HepG2 (cell line): Measurements from ENCODE around the gene VEGFA. TPM values are rescaled to one million over a fixed set of nuclear protein-coding genes. Genes with fewer than 3 reads are reported as not detected.

Experiments
- FLYWCH1 ChIP-seq: sonication (generic); formaldehyde crosslinking; IDR thresholded peaks from 2 replicates; pipeline ENCODE4 v1.8.1; 2023; ENCODE audit warnings: mild to moderate bottlenecking, missing genetic modification reagents
- MTA3 ChIP-seq: sonication (generic); formaldehyde crosslinking; IDR thresholded peaks from 2 replicates; pipeline ENCODE4 v1.4.0; 2020; ENCODE audit warnings: missing genetic modification reagents
- MYNN ChIP-seq: sonication (generic); formaldehyde crosslinking; IDR thresholded peaks from 2 replicates; pipeline ENCODE4 v1.4.0; 2020; ENCODE audit warnings: mild to moderate bottlenecking, low read depth, missing genetic modification reagents
- NR1H2 ChIP-seq: sonication (generic); formaldehyde crosslinking; IDR thresholded peaks from 2 replicates; pipeline ENCODE4 v1.8.1; 2022; ENCODE audit warnings: low read depth, missing genetic modification reagents, borderline replicate concordance
- ZBTB7A ChIP-seq: sonication (generic); formaldehyde crosslinking; IDR thresholded peaks from 2 replicates; pipeline ENCODE4 v1.8.0; 2022; ENCODE audit warnings: mild to moderate bottlenecking, missing genetic modification reagents
- ZNF230 ChIP-seq: sonication (generic); formaldehyde crosslinking; IDR thresholded peaks from 2 replicates; pipeline ENCODE4 v1.4.0; 2020; ENCODE audit warnings: mild to moderate bottlenecking, missing genetic modification reagents
- ZNF264 ChIP-seq: sonication (generic); formaldehyde crosslinking; IDR thresholded peaks from 2 replicates; pipeline ENCODE4 v1.4.0; 2020; ENCODE audit warnings: missing genetic modification reagents
- ZNF335 ChIP-seq: sonication (generic); formaldehyde crosslinking; IDR thresholded peaks from 2 replicates; pipeline ENCODE4 v1.4.0; 2020; ENCODE audit warnings: missing genetic modification reagents
- ZNF598 ChIP-seq: sonication (generic); formaldehyde crosslinking; IDR thresholded peaks from 2 replicates; pipeline ENCODE4 v1.5.1; 2020; ENCODE audit warnings: mild to moderate bottlenecking, missing genetic modification reagents, borderline replicate concordance
- ZNF747 ChIP-seq: sonication (generic); formaldehyde crosslinking; IDR thresholded peaks from 2 replicates; pipeline ENCODE4 v1.8.1; 2023; ENCODE audit warnings: missing genetic modification reagents, mild to moderate bottlenecking, borderline replicate concordance
- ZNF776 ChIP-seq: sonication (generic); formaldehyde crosslinking; IDR thresholded peaks from 2 replicates; pipeline ENCODE4 v1.4.0; 2020; ENCODE audit warnings: mild to moderate bottlenecking, missing genetic modification reagents
- polyA plus RNA-seq, 8 experiments: library from polyadenylated mRNA; depleted of rRNA in 3 of 8; stranded (reverse) in 7 of 8; unstranded in 1 of 8; fragments of >200 nt; fragmentation: Illumina TruSeq in 4 of 8; extraction: Trizol in 4 of 8; gene quantifications; 2 replicates each; pipeline versions ENCODE4 v1.2.1 to v1.2.3, GENCODE V29; 2011 to 2016; ENCODE audit warnings: low read depth in 4 of 8, missing spikeins in 1 of 8, mixed read lengths in 1 of 8; ENCODE audit not compliant: insufficient read depth in 1 of 8
- total RNA-seq, 5 experiments: library from RNA; depleted of rRNA; stranded (reverse); fragments of >200 nt; fragmentation: Illumina TruSeq; extraction: Trizol; gene quantifications; 2 replicates each; pipeline ENCODE4 v1.2.3, GENCODE V29; 2016; ENCODE audit warnings: low read depth in 1 of 5
- TF ChIP-seq, protein P1 (sequence below): sonication (generic); formaldehyde crosslinking; IDR thresholded peaks from 2 replicates; pipeline ENCODE4 v1.4.0; 2020; ENCODE audit warnings: missing genetic modification reagents, mild to moderate bottlenecking, borderline replicate concordance
- TF ChIP-seq, protein P2 (sequence below): sonication (generic); formaldehyde crosslinking; conservative IDR thresholded peaks from 2 replicates; pipeline ENCODE4 v1.8.0; 2022; ENCODE audit warnings: low read depth, missing genetic modification reagents
- TF ChIP-seq, protein P3 (sequence below): sonication (generic); formaldehyde crosslinking; IDR thresholded peaks from 2 replicates; pipeline ENCODE4 v1.4.0; 2020; ENCODE audit warnings: missing genetic modification reagents, mild to moderate bottlenecking, borderline replicate concordance
- TF ChIP-seq, protein P4 (sequence below): sonication (generic); formaldehyde crosslinking; IDR thresholded peaks from 2 replicates; pipeline ENCODE4 v1.8.0; 2022; ENCODE audit warnings: mild to moderate bottlenecking, missing genetic modification reagents; ENCODE audit not compliant: insufficient replicate concordance
- TF ChIP-seq, protein P5 (sequence below): sonication (generic); formaldehyde crosslinking; IDR thresholded peaks from 2 replicates; pipeline ENCODE4 v1.4.0; 2020; ENCODE audit warnings: mild to moderate bottlenecking, missing genetic modification reagents

Gene VEGFA
- total and polyA plus RNA-seq, 2 of the 13 experiments (the other 11 are each of a cell fraction or from before 2014, with no cell fraction given), result 68.1 to 629 TPM

DNA sequence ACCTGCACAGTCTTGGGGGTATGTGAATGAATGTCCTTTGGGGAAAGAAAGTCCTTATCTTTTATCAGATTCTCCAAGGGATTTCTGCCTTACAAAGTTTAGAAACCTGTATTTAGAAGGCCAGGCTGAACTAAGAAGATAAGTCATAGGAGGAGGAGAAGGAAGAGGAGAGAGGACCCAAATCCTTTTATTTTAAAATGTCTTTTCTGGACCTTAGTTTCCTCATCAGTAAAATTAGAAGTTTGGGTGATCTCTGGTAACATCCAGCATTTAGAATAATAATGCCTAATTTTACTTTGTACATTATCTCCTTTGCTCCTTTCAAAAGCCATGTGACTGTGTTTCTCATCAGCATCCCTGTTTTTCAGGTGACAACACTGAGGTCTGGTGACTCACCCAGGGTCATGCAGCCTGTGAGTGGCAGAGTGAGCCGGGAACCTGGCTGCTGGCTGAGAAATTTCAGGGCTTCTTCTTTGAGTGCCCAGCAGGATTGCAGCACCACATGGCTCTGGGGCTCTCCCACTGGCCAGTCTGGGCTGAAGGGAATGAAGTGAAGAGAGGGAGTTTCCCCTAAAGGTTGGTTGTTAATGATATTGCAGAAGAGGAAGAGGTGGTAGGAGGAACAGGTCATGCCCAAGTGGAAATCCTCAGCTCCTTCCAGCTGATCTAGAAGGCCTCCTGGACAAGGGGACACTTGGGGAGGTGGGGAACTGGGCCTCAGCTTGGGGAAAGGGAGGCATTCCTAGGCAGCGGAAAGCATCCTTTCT is 34.0 kb downstream of the VEGFA start (continued):
- no peak for TF ChIP-seq MTA3 (CRISPR knock-in tag)
- TF ChIP-seq, protein P1, sequence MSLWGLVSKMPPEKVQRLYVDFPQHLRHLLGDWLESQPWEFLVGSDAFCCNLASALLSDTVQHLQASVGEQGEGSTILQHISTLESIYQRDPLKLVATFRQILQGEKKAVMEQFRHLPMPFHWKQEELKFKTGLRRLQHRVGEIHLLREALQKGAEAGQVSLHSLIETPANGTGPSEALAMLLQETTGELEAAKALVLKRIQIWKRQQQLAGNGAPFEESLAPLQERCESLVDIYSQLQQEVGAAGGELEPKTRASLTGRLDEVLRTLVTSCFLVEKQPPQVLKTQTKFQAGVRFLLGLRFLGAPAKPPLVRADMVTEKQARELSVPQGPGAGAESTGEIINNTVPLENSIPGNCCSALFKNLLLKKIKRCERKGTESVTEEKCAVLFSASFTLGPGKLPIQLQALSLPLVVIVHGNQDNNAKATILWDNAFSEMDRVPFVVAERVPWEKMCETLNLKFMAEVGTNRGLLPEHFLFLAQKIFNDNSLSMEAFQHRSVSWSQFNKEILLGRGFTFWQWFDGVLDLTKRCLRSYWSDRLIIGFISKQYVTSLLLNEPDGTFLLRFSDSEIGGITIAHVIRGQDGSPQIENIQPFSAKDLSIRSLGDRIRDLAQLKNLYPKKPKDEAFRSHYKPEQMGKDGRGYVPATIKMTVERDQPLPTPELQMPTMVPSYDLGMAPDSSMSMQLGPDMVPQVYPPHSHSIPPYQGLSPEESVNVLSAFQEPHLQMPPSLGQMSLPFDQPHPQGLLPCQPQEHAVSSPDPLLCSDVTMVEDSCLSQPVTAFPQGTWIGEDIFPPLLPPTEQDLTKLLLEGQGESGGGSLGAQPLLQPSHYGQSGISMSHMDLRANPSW (CRISPR knock-in tag), result no peak
- TF ChIP-seq, protein P2, sequence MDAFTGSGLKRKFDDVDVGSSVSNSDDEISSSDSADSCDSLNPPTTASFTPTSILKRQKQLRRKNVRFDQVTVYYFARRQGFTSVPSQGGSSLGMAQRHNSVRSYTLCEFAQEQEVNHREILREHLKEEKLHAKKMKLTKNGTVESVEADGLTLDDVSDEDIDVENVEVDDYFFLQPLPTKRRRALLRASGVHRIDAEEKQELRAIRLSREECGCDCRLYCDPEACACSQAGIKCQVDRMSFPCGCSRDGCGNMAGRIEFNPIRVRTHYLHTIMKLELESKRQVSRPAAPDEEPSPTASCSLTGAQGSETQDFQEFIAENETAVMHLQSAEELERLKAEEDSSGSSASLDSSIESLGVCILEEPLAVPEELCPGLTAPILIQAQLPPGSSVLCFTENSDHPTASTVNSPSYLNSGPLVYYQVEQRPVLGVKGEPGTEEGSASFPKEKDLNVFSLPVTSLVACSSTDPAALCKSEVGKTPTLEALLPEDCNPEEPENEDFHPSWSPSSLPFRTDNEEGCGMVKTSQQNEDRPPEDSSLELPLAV, result no peak
- TF ChIP-seq, protein P3, sequence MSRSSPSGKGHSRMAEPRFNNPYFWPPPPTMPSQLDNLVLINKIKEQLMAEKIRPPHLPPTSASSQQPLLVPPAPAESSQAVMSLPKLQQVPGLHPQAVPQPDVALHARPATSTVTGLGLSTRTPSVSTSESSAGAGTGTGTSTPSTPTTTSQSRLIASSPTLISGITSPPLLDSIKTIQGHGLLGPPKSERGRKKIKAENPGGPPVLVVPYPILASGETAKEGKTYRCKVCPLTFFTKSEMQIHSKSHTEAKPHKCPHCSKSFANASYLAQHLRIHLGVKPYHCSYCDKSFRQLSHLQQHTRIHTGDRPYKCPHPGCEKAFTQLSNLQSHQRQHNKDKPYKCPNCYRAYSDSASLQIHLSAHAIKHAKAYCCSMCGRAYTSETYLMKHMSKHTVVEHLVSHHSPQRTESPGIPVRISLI, result no peak
- no peak for TF ChIP-seq ZNF230 (CRISPR knock-in tag)
- TF ChIP-seq ZNF776, result no peak
- TF ChIP-seq FLYWCH1 (CRISPR knock-in tag), result no peak
- 0 out of 2 replicates have a peak, but pooled peaks have one; percentile 58 for TF ChIP-seq NR1H2 (CRISPR knock-in tag)
- TF ChIP-seq, protein P4, sequence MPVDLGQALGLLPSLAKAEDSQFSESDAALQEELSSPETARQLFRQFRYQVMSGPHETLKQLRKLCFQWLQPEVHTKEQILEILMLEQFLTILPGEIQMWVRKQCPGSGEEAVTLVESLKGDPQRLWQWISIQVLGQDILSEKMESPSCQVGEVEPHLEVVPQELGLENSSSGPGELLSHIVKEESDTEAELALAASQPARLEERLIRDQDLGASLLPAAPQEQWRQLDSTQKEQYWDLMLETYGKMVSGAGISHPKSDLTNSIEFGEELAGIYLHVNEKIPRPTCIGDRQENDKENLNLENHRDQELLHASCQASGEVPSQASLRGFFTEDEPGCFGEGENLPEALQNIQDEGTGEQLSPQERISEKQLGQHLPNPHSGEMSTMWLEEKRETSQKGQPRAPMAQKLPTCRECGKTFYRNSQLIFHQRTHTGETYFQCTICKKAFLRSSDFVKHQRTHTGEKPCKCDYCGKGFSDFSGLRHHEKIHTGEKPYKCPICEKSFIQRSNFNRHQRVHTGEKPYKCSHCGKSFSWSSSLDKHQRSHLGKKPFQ, result peak; percentile 57
- no peak for TF ChIP-seq ZBTB7A (CRISPR knock-in tag)
- 0 out of 2 replicates have a peak, but pooled peaks have one; percentile 27 for TF ChIP-seq ZNF598 (CRISPR knock-in tag)
- no peak for TF ChIP-seq MYNN (CRISPR knock-in tag)
- TF ChIP-seq ZNF335 (CRISPR knock-in tag), result peak; percentile 26; the same call in 1 of the 2 replicates
- TF ChIP-seq ZNF747 (CRISPR knock-in tag), result no peak
- no peak for TF ChIP-seq ZNF264 (CRISPR knock-in tag)
- TF ChIP-seq, protein P5, sequence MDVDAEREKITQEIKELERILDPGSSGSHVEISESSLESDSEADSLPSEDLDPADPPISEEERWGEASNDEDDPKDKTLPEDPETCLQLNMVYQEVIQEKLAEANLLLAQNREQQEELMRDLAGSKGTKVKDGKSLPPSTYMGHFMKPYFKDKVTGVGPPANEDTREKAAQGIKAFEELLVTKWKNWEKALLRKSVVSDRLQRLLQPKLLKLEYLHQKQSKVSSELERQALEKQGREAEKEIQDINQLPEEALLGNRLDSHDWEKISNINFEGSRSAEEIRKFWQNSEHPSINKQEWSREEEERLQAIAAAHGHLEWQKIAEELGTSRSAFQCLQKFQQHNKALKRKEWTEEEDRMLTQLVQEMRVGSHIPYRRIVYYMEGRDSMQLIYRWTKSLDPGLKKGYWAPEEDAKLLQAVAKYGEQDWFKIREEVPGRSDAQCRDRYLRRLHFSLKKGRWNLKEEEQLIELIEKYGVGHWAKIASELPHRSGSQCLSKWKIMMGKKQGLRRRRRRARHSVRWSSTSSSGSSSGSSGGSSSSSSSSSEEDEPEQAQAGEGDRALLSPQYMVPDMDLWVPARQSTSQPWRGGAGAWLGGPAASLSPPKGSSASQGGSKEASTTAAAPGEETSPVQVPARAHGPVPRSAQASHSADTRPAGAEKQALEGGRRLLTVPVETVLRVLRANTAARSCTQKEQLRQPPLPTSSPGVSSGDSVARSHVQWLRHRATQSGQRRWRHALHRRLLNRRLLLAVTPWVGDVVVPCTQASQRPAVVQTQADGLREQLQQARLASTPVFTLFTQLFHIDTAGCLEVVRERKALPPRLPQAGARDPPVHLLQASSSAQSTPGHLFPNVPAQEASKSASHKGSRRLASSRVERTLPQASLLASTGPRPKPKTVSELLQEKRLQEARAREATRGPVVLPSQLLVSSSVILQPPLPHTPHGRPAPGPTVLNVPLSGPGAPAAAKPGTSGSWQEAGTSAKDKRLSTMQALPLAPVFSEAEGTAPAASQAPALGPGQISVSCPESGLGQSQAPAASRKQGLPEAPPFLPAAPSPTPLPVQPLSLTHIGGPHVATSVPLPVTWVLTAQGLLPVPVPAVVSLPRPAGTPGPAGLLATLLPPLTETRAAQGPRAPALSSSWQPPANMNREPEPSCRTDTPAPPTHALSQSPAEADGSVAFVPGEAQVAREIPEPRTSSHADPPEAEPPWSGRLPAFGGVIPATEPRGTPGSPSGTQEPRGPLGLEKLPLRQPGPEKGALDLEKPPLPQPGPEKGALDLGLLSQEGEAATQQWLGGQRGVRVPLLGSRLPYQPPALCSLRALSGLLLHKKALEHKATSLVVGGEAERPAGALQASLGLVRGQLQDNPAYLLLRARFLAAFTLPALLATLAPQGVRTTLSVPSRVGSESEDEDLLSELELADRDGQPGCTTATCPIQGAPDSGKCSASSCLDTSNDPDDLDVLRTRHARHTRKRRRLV (CRISPR knock-in tag), result peak; percentile 24; the same call in 1 of the 2 replicates
